Endothelial cell of umbilical vein (primary cell): Measurements from ENCODE around the gene CANT1. TPM values are rescaled to one million over a fixed set of nuclear protein-coding genes. Genes with fewer than 3 reads are reported as not detected.

Source experiments
- BruUV-seq: library from RNA; stranded (reverse); fragments of 400-500 nt; replicated peaks from 2 replicates; lab custom pipeline; 2021; lab: Mats Ljungman, UMichigan
- CTCF ChIA-PET: fragments of 300-600, 350-600 bp; sonication (Branson Sonifier 250); formaldehyde crosslinking; loops from one replicate; lab custom pipeline; 2021; ENCODE audit warnings: antibody characterized with exemption, inconsistent platforms; lab: Charles Lee
- POLR2A ChIA-PET: fragments of 300-600, 350-600 bp; sonication (Branson Sonifier 250); formaldehyde crosslinking; loops from one replicate; lab custom pipeline; 2021; ENCODE audit warnings: antibody characterized with exemption, inconsistent platforms; lab: Charles Lee
- DNase-seq: peaks from one replicate; pipeline ENCODE4 v3.0.0-alpha.2; 2011; ENCODE audit warnings: low read depth, low spot score
- FAIRE-seq: peaks from 2 replicates; lab custom pipeline; 2011; peaks lifted over from hg19 to GRCh38; lab: Jason Lieb, UNC
- H2AFZ ChIP-seq: 2 replicates; pipeline ENCODE4 v1.6.0; 2012; ENCODE audit warnings: low read depth, low read length, control low read depth, inconsistent platforms
- H3K27ac ChIP-seq: 2 replicates; pipeline ENCODE4 v1.5.1; 2011; ENCODE audit warnings: low read depth, mild to moderate bottlenecking, control low read depth, low read length, moderate library complexity; ENCODE audit not compliant: insufficient read depth
- H3K27me3 ChIP-seq, 2 experiments: 2 replicates each; pipeline versions ENCODE4 v1.6.0 to v1.6.1; 2011; ENCODE audit warnings: low read length in 2 of 2, mixed read lengths in 1 of 2; ENCODE audit not compliant: control insufficient read depth in 2 of 2, insufficient read depth in 2 of 2
- H3K36me3 ChIP-seq, 2 experiments: 2 replicates in 1 of 2; 3 replicates in 1 of 2; pipeline ENCODE4 v1.5.1; 2011; ENCODE audit warnings: low read length in 2 of 2, mild to moderate bottlenecking in 1 of 2, moderate library complexity in 1 of 2; ENCODE audit not compliant: control insufficient read depth in 2 of 2, insufficient read depth in 2 of 2; ENCODE audit errors: extremely low read depth in 1 of 2
- H3K4me1 ChIP-seq: 3 replicates; pipeline ENCODE4 v1.5.1; 2011; ENCODE audit warnings: mild to moderate bottlenecking, low read length; ENCODE audit not compliant: control insufficient read depth, insufficient read depth; ENCODE audit errors: extremely low read depth
- H3K4me2 ChIP-seq: 2 replicates; pipeline ENCODE4 v1.6.1; 2011; ENCODE audit warnings: low read length, control low read depth, mixed read lengths; ENCODE audit not compliant: insufficient read depth
- H3K4me3 ChIP-seq, 3 experiments: fragments of 200-600 bp in 1 of 3; sonication (generic), shearing (Covaris generic) in 1 of 3; replicated peaks in 1 of 3; 2 replicates each; pipeline ENCODE4 v1.5.1; 2011 to 2016; ENCODE audit warnings: control low read depth in 3 of 3, low read length in 3 of 3, mild to moderate bottlenecking in 2 of 3, inconsistent platforms in 1 of 3, low read depth in 1 of 3, moderate library complexity in 1 of 3; ENCODE audit not compliant: insufficient read depth in 1 of 3
- H3K79me2 ChIP-seq: 2 replicates; pipeline ENCODE4 v1.6.0; 2012; ENCODE audit warnings: low read length, inconsistent platforms; ENCODE audit not compliant: control insufficient read depth, insufficient read depth
- H3K9ac ChIP-seq: replicated peaks from 2 replicates; pipeline ENCODE3; 2011; ENCODE audit warnings: low read length, control low read depth; ENCODE audit not compliant: insufficient read depth; ENCODE audit errors: extremely low read depth
- H3K9me1 ChIP-seq: replicated peaks from 3 replicates; pipeline ENCODE4 v1.6.0; 2011; ENCODE audit warnings: mild to moderate bottlenecking, low read length; ENCODE audit not compliant: control insufficient read depth, insufficient read depth; ENCODE audit errors: extremely low read depth
- H3K9me3 ChIP-seq: replicated peaks from 2 replicates; pipeline ENCODE4 v1.5.1; 2012; ENCODE audit warnings: low read length, inconsistent platforms; ENCODE audit not compliant: control insufficient read depth, insufficient read depth
- H4K20me1 ChIP-seq: replicated peaks from 2 replicates; pipeline ENCODE3; 2011; ENCODE audit warnings: mild to moderate bottlenecking, low read length; ENCODE audit not compliant: control insufficient read depth, insufficient read depth; ENCODE audit errors: extremely low read depth
- EZH2 ChIP-seq: IDR thresholded peaks from 2 replicates; pipeline ENCODE4 v1.6.1; 2012; ENCODE audit warnings: borderline replicate concordance, low read depth, mild to moderate bottlenecking, moderate library complexity, low read length, inconsistent platforms; ENCODE audit not compliant: severe bottlenecking
- FOS ChIP-seq: IDR thresholded peaks from 2 replicates; pipeline ENCODE4 v1.6.1; 2011; ENCODE audit warnings: mild to moderate bottlenecking, low read length, moderate library complexity, borderline replicate concordance; ENCODE audit not compliant: insufficient read depth
- GATA2 ChIP-seq: IDR thresholded peaks from 2 replicates; pipeline ENCODE4 v1.7.0; 2011; ENCODE audit warnings: low read depth, mild to moderate bottlenecking, moderate library complexity, mixed read lengths, low read length; ENCODE audit not compliant: insufficient read length, insufficient read depth
- JUN ChIP-seq: IDR thresholded peaks from 2 replicates; pipeline ENCODE4 v1.6.1; 2011; ENCODE audit warnings: borderline replicate concordance, low read depth; ENCODE audit not compliant: insufficient read length, insufficient read depth
- MYC ChIP-seq: IDR thresholded peaks from one replicate; pipeline ENCODE4 v1.6.1; 2011; ENCODE audit warnings: mild to moderate bottlenecking, low read depth, low read length
- POLR2A ChIP-seq: IDR thresholded peaks from 2 replicates; pipeline ENCODE4 v1.6.1; 2012; ENCODE audit warnings: low read depth, mild to moderate bottlenecking, control low read depth, low read length
- POLR2AphosphoS5 ChIP-seq: IDR thresholded peaks from 2 replicates; pipeline ENCODE4 v1.6.1; 2012; ENCODE audit warnings: low read depth, mild to moderate bottlenecking, control low read depth, low read length, moderate library complexity; ENCODE audit not compliant: insufficient read depth
- dilution Hi-C: fragments of 300-500 bp; cut with MboI; formaldehyde crosslinking; loops from one replicate; pipeline ENCODE4 v1.15.0; 2019; ENCODE audit warnings: low sequenced_read_pairs; ENCODE audit not compliant: extremely low pct_ligation_motif_present
- intact Hi-C: fragments of 100-400 bp; cut with micrococcal nuclease; formaldehyde crosslinking; loops from one replicate; pipeline ENCODE4 v1.10.0; 2022
- polyA plus RNA-seq, 4 experiments: library from polyadenylated mRNA; depleted of rRNA in 3 of 4; stranded (reverse) in 3 of 4; unstranded in 1 of 4; fragments of >200 nt; gene quantifications; 2 replicates each; pipeline versions ENCODE4 v1.2.1 to v1.2.3, GENCODE V29; 2011 to 2012; ENCODE audit warnings: missing spikeins in 1 of 4
- total RNA-seq: library from RNA; stranded (reverse); gene quantifications from 2 replicates; pipeline ENCODE4 v1.2.3, GENCODE V29; 2021
- TF ChIP-seq, protein P1 (sequence below): IDR thresholded peaks from 2 replicates; pipeline ENCODE4 v1.6.1; 2011; ENCODE audit not compliant: insufficient read depth, insufficient read length
- TF ChIP-seq, protein P2 (sequence below), 2 donors: IDR thresholded peaks; 1 replicate in 1 of 2; 2 replicates in 1 of 2; pipeline ENCODE4 v1.5.1; 2011; ENCODE audit warnings: low read length in 2 of 2, mild to moderate bottlenecking in 2 of 2, moderate library complexity in 2 of 2, control low read depth in 1 of 2, inconsistent platforms in 1 of 2, low read depth in 1 of 2; ENCODE audit not compliant: insufficient read depth in 1 of 2; ENCODE audit errors: extremely low read depth in 1 of 2

CANT1 gene
- total and polyA plus RNA-seq, 2 donors (not counting 3 experiments of a cell fraction or from before 2014, with no cell fraction given): 85.0 to 93.6 TPM

DNA sequence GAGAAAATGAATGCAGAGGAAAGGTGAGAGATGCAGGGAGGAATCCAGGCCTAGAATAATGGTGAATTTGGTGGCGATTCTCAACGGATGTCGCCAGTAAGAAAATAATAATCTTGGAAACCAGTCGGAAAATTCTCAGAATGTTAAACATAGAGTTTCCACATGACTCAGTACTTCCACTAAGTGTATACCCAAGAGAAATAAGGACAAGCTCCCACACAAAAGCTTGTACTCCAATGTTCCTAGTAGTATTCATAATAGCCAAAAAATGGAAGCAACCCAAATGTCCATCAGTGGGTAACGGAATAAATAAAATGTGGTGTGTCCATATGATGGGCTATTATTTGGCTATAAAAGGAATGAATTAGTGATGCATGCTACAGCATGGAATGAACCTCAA, 45.6 kb upstream of the CANT1 start:
- Histone ChIP-seq H3K36me3 (no peaks in the 10 kb centered on the region), H3K4me1 (peaks cover 5% of the 10 kb centered on the region), H3K4me2 (no peak overlapping the region), H3K9me1 (no peaks in the 10 kb centered on the region), H3K79me2 (no peaks in the 10 kb centered on the region), H3K27me3 (peaks cover 0 to 4% of the 10 kb centered on the region in 2 experiments), H2AFZ (no peak overlapping the region), H3K9me3 (no peaks in the 10 kb centered on the region), H3K9ac (no peak overlapping the region), H3K27ac (no peak overlapping the region), H3K4me3 (no peak overlapping the region), H4K20me1 (no peaks in the 10 kb centered on the region)
- ChIA-PET POLR2A (no interaction called here), CTCF (interaction anchor here (1.0 kb wide), 1 partner anchor 10 kb away, joined by 3 read pairs; no protein-coding TSS in a partner anchor)
- dilution Hi-C loops (no loop called here), intact Hi-C loops (no loop called here)
- FAIRE-seq: no peak
- no peak for TF ChIP-seq GATA2
- no TSS peak for BruUV-seq
- no peak for DNase-seq

DNA sequence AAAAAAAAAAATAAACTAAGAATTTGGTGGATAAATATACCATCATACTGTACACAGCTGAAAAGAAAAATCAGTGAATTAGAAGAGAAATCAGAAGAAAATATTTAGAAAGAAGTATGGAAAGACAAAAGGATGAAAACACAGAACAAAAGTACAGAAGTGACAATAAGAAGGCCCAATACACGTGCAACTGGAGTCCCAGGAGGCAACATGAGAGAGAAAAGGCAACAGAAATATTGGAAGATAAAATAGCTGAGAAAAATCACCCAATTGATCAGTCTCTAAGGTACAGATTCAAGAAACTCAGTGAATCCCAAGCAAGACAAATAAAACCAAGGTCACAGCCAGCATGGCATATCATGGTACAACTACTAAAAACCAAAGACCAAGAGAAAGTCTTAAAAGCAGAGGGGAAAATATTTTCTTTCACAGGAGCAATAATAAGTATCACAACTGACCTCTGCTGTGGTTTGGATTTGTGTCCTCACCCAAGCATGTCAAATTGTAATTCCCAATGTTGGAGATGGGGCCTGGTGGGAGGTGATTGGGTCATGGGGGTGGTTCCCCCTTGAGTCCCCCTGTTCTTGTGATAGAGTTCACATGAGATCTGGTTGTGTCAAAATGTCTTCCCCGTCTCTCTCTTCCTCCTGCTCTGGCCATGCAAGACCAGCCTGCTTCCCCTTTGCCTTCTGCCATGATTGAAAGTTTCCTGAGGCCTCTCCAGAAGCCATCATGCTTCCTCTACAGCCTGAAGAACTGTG, 44.8 kb upstream of the CANT1 start:
- Histone ChIP-seq H3K9ac (no peak overlapping the region), H4K20me1 (no peaks in the 10 kb centered on the region), H3K4me1 (peaks cover 5% of the 10 kb centered on the region), H3K4me3 (no peak overlapping the region), H3K4me2 (no peak overlapping the region), H3K9me1 (no peaks in the 10 kb centered on the region), H3K9me3 (no peaks in the 10 kb centered on the region), H3K27ac (no peak overlapping the region), H3K27me3 (peaks cover 0 to 4% of the 10 kb centered on the region in 2 experiments), H2AFZ (no peak overlapping the region), H3K36me3 (no peaks in the 10 kb centered on the region), H3K79me2 (no peaks in the 10 kb centered on the region)
- FAIRE-seq (no peak), DNase-seq (no peak)
- POLR2A ChIA-PET: no interaction called here
- TF ChIP-seq POLR2A: no peak
- no peak for TF ChIP-seq FOS
- TF ChIP-seq JUN: no peak
- TF ChIP-seq, protein P1, sequence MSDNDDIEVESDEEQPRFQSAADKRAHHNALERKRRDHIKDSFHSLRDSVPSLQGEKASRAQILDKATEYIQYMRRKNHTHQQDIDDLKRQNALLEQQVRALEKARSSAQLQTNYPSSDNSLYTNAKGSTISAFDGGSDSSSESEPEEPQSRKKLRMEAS: no peak
- TF ChIP-seq MYC: no peak
- no peak for TF ChIP-seq EZH2
- TF ChIP-seq POLR2AphosphoS5: no peak
- no peak for TF ChIP-seq GATA2
- TF ChIP-seq, protein P2, sequence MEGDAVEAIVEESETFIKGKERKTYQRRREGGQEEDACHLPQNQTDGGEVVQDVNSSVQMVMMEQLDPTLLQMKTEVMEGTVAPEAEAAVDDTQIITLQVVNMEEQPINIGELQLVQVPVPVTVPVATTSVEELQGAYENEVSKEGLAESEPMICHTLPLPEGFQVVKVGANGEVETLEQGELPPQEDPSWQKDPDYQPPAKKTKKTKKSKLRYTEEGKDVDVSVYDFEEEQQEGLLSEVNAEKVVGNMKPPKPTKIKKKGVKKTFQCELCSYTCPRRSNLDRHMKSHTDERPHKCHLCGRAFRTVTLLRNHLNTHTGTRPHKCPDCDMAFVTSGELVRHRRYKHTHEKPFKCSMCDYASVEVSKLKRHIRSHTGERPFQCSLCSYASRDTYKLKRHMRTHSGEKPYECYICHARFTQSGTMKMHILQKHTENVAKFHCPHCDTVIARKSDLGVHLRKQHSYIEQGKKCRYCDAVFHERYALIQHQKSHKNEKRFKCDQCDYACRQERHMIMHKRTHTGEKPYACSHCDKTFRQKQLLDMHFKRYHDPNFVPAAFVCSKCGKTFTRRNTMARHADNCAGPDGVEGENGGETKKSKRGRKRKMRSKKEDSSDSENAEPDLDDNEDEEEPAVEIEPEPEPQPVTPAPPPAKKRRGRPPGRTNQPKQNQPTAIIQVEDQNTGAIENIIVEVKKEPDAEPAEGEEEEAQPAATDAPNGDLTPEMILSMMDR (IDR thresholded peaks at IDR 0.05; ENCODE audit: extremely low read depth in 1 of 2, insufficient read depth in 1 of 2, low read depth in 1 of 2, low read length in 2 of 2): no peak
- dilution Hi-C loops: no loop called here
- CTCF ChIA-PET: interaction anchor here (1.1 to 1.2 kb wide), 2 partner anchors 9 to 12 kb away, joined by 3 to 6 read pairs; no protein-coding TSS in a partner anchor
- BruUV-seq: no TSS peak
- intact Hi-C loops: no loop called here
